Activated CD8-positive, alpha-beta memory T cell treated with anti-CD3 and anti-CD28 coated beads for 1 hour (primary cell): ENCODE data around the gene CTSS.
"Not testable (repeated sequence)": the region's sequence is repeated elsewhere in the genome, so short reads cannot be mapped to it uniquely, and the experiment has no call there.

Experiments used
- DNase-seq, 2 donors: peaks; one replicate each; pipeline ENCODE4 v3.0.0-alpha.2; 2020; ENCODE audit warnings: low read depth in 1 of 2; ENCODE audit errors: extremely low read depth in 1 of 2

CTSS gene

GRCh38 chr1:150775931-150776505, 10.4 kb upstream of the CTSS start:
- not testable (repeated sequence) for DNase-seq

- DNase-seq = no peak
Observed at GRCh38 chr1:150775276-150775675, 9.7 kb upstream of the CTSS start.

- no peak for DNase-seq
Observed at GRCh38 chr1:150772326-150772725, 6.7 kb upstream of the CTSS start.

- not testable (repeated sequence) for DNase-seq
Observed at GRCh38 chr1:150767704-150768103, 2.1 kb upstream of the CTSS start.

GRCh38 chr1:150765977-150766301, 361 bp upstream of the CTSS start:
- DNase-seq = not testable (repeated sequence)

GRCh38 chr1:150764617-150765101, 919 bp downstream of the CTSS start:
- DNase-seq = no peak

GRCh38 chr1:150763018-150763417, 2.6 kb downstream of the CTSS start:
- no peak for DNase-seq

GRCh38 chr1:150762552-150762951, 3.0 kb downstream of the CTSS start:
- no peak for DNase-seq

- no peak for DNase-seq
Observed at GRCh38 chr1:150761801-150762200, 3.8 kb downstream of the CTSS start.

- no peak for DNase-seq
Observed at GRCh38 chr1:150760013-150760412, 5.6 kb downstream of the CTSS start.

- DNase-seq = no peak
Observed at GRCh38 chr1:150753416-150753815, 12.2 kb downstream of the CTSS start.

- DNase-seq = no peak
Observed at GRCh38 chr1:150751443-150751842, 14.1 kb downstream of the CTSS start.

- no peak for DNase-seq
Observed at GRCh38 chr1:150749720-150750311, 15.8 kb downstream of the CTSS start.

GRCh38 chr1:150748878-150749719, 16.5 kb downstream of the CTSS start:
- no peak for DNase-seq

- DNase-seq = no peak
Observed at GRCh38 chr1:150730130-150730721, 35.4 kb downstream of the CTSS start.

GRCh38 chr1:150724336-150724735, 41.2 kb downstream of the CTSS start:
- DNase-seq = no peak

- DNase-seq = no peak
Observed at GRCh38 chr1:150720703-150721102, 44.9 kb downstream of the CTSS start, which contains the start of gene HORMAD1. TSS of gene HORMAD1 (minus strand) at chr1:150720895. CDS start at chr1:150719505, 1,390 bp downstream.

- DNase-seq = no peak
Observed at GRCh38 chr1:150720098-150720497, 45.5 kb downstream of the CTSS start.

- no peak for DNase-seq
Observed at GRCh38 chr1:150718225-150718891, 47.2 kb downstream of the CTSS start.

- not testable (repeated sequence) for DNase-seq
Observed at GRCh38 chr1:150709031-150709430, 56.5 kb downstream of the CTSS start.

GRCh38 chr1:150708595-150708994, 57.0 kb downstream of the CTSS start:
- DNase-seq = no peak
